ENCODE results near the gene NRGN. TPM values are rescaled to one million over a fixed set of nuclear protein-coding genes. Genes with fewer than 3 reads are reported as not detected.

The NRGN gene
- total RNA-seq, 2 experiments from 2014 or later: 15.3 to 17.0 TPM

DNA sequence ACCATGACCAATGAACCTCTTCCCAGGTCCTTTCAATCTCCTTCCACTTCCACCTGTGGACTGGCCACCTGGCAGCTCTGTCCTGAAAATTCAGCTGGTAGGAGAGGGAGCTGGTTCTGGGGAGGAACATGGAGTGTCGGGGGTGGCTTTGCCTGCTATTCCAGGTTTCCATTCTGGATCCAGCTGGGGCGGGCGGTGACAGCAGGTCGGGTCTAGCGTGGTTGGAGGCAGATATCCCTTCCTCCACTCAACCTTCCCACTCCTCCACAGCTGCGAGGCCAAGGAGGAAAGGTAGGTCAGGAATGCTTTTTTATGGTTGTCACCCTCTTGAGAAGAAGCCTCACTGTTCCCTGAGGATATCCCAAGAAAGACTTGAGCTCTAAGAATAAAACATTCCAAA, 3.3 kb downstream of the NRGN start:
- no peaks in the 10 kb centered on the region for H3K9me3 Mint-ChIP-seq
- no peak overlapping the region for H3K27ac Mint-ChIP-seq
- DNase-seq: no peak
- peaks cover 1% of the 10 kb centered on the region for H3K36me3 Mint-ChIP-seq
- ChIA-PET CTCF (interaction anchor here (1.1 to 8.3 kb wide), 2 partner anchors 19 to 113 kb away, joined by 3 to 107 read pairs; partner anchors contain the start of gene ESAM), POLR2A (no interaction called here)
- intact Hi-C loops (cut with micrococcal nuclease): no loop called here
- peaks cover 3% of the 10 kb centered on the region for H3K27me3 Mint-ChIP-seq
- peaks cover 16% of the 10 kb centered on the region for H3K4me1 Mint-ChIP-seq (ENCODE audit: low read depth)
- H3K4me3 Mint-ChIP-seq: no peak overlapping the region

DNA sequence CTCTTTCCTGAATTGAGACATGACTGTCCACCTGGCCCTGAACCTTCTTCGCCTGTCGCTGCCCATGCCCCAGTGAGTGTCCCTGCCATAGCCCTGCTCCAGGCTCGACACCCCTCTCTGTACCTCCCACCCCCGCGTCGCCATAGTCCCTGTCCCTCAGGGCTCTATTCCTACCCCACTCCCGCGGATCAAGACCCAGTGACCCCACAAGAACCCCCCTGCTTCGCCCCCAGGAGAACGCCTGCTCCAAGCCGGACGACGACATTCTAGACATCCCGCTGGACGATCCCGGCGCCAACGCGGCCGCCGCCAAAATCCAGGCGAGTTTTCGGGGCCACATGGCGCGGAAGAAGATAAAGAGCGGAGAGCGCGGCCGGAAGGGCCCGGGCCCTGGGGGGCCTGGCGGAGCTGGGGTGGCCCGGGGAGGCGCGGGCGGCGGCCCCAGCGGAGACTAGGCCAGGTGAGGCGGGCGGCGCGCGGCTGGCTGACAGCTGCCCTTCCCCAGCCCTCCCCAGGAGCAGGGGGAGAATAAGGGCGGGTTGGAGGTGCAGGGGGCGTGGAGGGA, 5.6 kb downstream of the NRGN start:
- DNase-seq: no peak
- Mint-ChIP-seq H3K4me3 (peak overlapping the region; percentile 46), H3K4me1 (ENCODE audit: low read depth) (peaks cover 11% of the 10 kb centered on the region), H3K27ac (no peak overlapping the region), H3K27me3 (peaks cover 1% of the 10 kb centered on the region), H3K36me3 (peaks cover 1% of the 10 kb centered on the region), H3K9me3 (no peaks in the 10 kb centered on the region)
- ChIA-PET POLR2A (interaction anchor here (1.9 to 2.0 kb wide), 2 partner anchors 55 to 72 kb away, joined by 9 read pairs; partner anchors contain the start of genes MSANTD2, SIAE and SPA17), CTCF (interaction anchor here (0.6 to 8.3 kb wide), 9 partner anchors 9 to 131 kb away, joined by 3 to 107 read pairs (median 5); partner anchors contain the start of genes ESAM, SIAE and SPA17)
- intact Hi-C loops (cut with micrococcal nuclease): loop anchor here (5.0 kb wide), 3 partner anchors 122 to 767 kb away; partner anchors contain the start of genes CCDC15 and ROBO3

DNA sequence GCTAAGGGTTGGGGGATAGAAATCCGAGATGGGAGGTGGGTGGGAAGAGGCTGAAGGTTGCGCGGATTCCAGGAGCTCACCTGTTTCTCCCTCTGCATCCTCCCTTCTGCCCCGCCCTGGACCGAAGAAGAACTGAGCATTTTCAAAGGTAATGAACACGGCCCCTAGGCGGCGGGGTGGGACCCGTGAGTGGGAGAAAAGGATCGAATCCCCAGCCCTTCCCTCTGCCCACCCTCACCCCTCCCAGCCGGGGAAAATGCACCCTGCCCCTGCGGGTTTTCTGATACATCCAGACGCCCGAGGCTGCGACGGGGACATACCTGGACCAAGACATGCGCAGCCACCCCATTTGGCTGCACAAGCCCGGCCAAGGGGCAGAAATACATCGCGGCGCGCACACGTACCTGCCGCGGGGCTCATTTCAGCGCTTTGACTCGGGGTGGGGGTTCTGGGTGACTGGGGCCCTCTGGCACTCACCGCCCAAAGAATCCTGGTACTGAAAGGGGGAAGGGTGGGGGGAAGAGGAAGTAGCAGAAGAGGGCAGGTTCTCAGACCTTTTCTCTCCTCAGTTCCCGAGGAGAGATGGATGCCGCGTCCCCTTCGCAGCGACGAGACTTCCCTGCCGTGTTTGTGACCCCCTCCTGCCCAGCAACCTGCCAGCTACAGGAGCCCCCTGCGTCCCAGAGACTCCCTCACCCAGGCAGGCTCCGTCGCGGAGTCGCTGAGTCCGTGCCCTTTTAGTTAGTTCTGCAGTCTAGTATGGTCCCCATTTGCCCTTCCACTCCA, 6.3 kb downstream of the NRGN start:
- peaks cover 6% of the 10 kb centered on the region for H3K4me1 Mint-ChIP-seq (ENCODE audit: low read depth)
- ChIA-PET CTCF (interaction anchor here (0.5 to 8.3 kb wide), 27 partner anchors 9 to 396 kb away, joined by 3 to 107 read pairs (median 5); partner anchors contain the start of genes ESAM, SIAE and SPA17), POLR2A (interaction anchor here (1.0 to 2.0 kb wide), 4 partner anchors 13 to 73 kb away, joined by 3 to 9 read pairs (median 6); partner anchors contain the start of genes MSANTD2, SIAE and SPA17)
- peak overlapping the region; percentile 89 for H3K27ac Mint-ChIP-seq
- peak overlapping the region; percentile 87 for H3K4me3 Mint-ChIP-seq
- intact Hi-C loops (cut with micrococcal nuclease): loop anchor here (1.0 to 5.0 kb wide), 8 partner anchors 12 to 766 kb away; partner anchors contain the start of genes CCDC15, ROBO3, SIAE and SPA17
- no peaks in the 10 kb centered on the region for H3K9me3 Mint-ChIP-seq
- peak; percentile 61 for DNase-seq
- H3K27me3 Mint-ChIP-seq: peaks cover 1% of the 10 kb centered on the region
- peaks cover 1% of the 10 kb centered on the region for H3K36me3 Mint-ChIP-seq

GRCh38 chr11:124746621-124747243, 7.0 kb downstream of the NRGN start:
- Mint-ChIP-seq H3K4me1 (ENCODE audit: low read depth) (peaks cover 6% of the 10 kb centered on the region), H3K27ac (peak overlapping the region; percentile 89), H3K4me3 (peak overlapping the region; percentile 87), H3K27me3 (no peaks in the 10 kb centered on the region), H3K9me3 (no peaks in the 10 kb centered on the region), H3K36me3 (peaks cover 1% of the 10 kb centered on the region)
- POLR2A ChIA-PET: interaction anchor here (1.0 to 2.0 kb wide), 4 partner anchors 12 to 73 kb away, joined by 3 to 9 read pairs (median 6); partner anchors contain the start of genes MSANTD2, SIAE and SPA17
- CTCF ChIA-PET: interaction anchor here (0.5 to 8.3 kb wide), 25 partner anchors 9 to 395 kb away, joined by 3 to 107 read pairs (median 5); partner anchors contain the start of genes ESAM, SIAE and SPA17
- DNase-seq: peak; percentile 85
- intact Hi-C loops (cut with micrococcal nuclease): loop anchor here (1.0 to 5.0 kb wide), 9 partner anchors 12 to 766 kb away; partner anchors contain the start of genes CCDC15, ROBO3, SIAE and SPA17

DNA sequence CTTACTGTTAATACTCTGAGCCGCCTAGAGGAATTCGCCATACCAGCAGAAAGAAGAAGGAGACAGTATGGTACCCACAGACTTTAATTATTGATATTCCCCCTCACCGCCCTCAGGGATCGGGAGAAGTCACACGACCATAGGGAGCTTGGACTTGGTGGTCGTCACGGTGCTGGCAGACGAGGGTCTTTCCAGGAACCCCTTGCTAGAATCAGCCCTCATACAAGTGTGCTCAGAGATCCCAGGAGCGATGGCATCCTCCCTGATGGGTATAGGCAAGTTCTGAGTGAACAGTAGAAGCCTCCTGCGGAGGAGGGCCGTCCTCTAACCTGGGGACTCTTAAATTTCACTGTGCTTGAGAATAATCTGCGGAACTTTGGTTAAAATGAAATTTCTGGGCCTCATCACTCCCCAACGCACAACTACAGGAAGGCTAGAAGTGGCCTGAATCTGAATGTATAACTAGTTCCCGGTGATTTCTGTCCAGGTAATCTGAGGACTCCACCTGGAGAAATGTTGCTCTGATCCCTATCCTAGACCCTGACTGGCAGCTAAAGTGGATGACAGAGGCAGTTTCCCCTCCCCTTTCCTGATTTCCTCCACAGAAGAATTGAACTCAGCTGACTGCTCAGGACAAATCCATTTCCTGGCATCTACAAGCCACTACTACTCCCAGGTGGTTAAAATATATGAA, 7.8 kb downstream of the NRGN start:
- no peak for DNase-seq
- POLR2A ChIA-PET: interaction anchor here (1.5 kb wide), 1 partner anchor 11 kb away, joined by 4 read pairs; no protein-coding TSS in a partner anchor
- no peaks in the 10 kb centered on the region for H3K27me3 Mint-ChIP-seq
- H3K36me3 Mint-ChIP-seq: peaks cover 1% of the 10 kb centered on the region
- peaks cover 6% of the 10 kb centered on the region for H3K4me1 Mint-ChIP-seq (ENCODE audit: low read depth)
- H3K4me3 Mint-ChIP-seq: peak overlapping the region; percentile 87
- intact Hi-C loops (cut with micrococcal nuclease): loop anchor here (1.0 to 5.0 kb wide), 6 partner anchors 51 to 765 kb away; partner anchors contain the start of genes CCDC15, ROBO3 and TBRG1
- H3K9me3 Mint-ChIP-seq: no peaks in the 10 kb centered on the region
- peak overlapping the region; percentile 2 for H3K27ac Mint-ChIP-seq
- CTCF ChIA-PET: interaction anchor here (1.3 to 8.3 kb wide), 16 partner anchors 8 to 115 kb away, joined by 3 to 107 read pairs (median 6); partner anchors contain the start of genes ESAM, SIAE and SPA17

DNA sequence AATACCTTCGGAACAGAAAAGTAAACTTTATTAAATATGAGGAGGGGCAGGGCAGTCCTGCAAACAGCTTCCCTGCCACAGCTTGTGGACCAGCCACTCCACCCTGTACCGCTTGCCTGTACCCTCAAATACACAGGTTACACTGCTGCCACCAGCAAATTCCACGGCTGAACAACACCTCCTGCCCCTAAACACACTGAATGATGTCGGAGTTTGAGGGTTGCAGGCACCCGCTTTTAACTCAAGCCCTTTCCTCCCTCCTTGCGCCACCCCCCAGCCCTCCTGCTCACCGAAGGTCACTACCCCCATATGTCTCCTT, 8.3 kb downstream of the NRGN start:
- Mint-ChIP-seq H3K9me3 (no peaks in the 10 kb centered on the region), H3K27ac (peak overlapping the region; percentile 2), H3K4me1 (ENCODE audit: low read depth) (peaks cover 6% of the 10 kb centered on the region), H3K27me3 (no peaks in the 10 kb centered on the region), H3K36me3 (peaks cover 1% of the 10 kb centered on the region), H3K4me3 (no peak overlapping the region)
- CTCF ChIA-PET: interaction anchor here (1.2 to 8.3 kb wide), 3 partner anchors 14 to 90 kb away, joined by 3 to 107 read pairs (median 4); partner anchors contain the start of gene ESAM
- POLR2A ChIA-PET: interaction anchor here (1.3 kb wide), 1 partner anchor 10 kb away, joined by 4 read pairs; no protein-coding TSS in a partner anchor
- intact Hi-C loops (cut with micrococcal nuclease): loop anchor here (5.0 kb wide), 3 partner anchors 119 to 764 kb away; partner anchors contain the start of genes CCDC15 and ROBO3
- DNase-seq: no peak

DNA sequence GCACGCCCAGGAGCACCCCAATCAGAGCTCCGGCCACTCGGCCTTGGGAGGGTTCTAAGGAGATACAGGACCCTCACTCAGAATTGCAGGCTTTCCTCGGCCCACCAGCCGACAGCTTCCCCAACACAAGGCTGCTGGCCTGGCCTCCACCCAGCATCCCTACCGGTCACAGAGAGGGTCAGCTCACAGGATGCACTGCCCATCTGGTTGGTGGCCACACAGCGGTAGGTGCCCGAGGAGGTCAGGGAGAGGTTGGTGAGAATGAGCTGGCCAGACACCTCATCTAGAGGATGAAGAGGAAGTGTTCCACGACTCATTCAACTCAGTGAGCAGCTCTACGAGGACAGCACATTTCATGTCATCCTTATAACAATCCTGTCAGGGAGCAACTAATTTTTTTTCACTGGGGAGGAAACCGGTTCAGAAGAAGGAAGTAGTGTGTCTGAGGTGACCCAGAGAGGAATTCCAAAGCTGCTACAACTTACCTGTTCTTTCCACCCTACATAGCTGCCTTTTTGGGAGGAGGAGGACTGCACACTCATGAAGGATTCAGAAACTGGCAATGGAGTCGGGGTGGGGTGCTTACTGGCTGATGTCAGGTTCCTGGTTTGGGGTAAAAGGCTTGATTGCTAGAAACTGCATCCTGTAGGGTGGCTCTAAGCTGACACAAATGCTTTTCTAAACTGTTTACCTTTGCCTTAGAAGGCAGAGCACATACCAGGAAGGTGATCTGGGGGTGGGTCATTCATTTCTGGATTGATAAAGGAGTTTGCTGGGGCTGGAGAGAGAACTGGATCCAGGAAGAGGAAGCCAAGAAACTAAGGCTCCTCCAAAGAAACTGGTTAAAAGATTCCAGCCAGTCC, 9.0 kb downstream of the NRGN start:
- intact Hi-C loops (cut with micrococcal nuclease): loop anchor here (5.0 kb wide), 3 partner anchors 119 to 764 kb away; partner anchors contain the start of genes CCDC15 and ROBO3
- CTCF ChIA-PET: interaction anchor here (0.7 to 8.3 kb wide), 7 partner anchors 10 to 1376 kb away, joined by 3 to 107 read pairs (median 4); partner anchors contain the start of gene ESAM
- H3K4me3 Mint-ChIP-seq: no peak overlapping the region

GRCh38 chr11:124749912-124750311, 10.2 kb downstream of the NRGN start:
- no peaks in the 10 kb centered on the region for H3K27me3 Mint-ChIP-seq
- ChIA-PET POLR2A (no interaction called here), CTCF (interaction anchor here (8.3 kb wide), 1 partner anchor 12 kb away, joined by 107 read pairs; the partner anchor contains the start of gene ESAM)
- intact Hi-C loops (cut with micrococcal nuclease): loop anchor here (5.0 kb wide), 3 partner anchors 117 to 762 kb away; partner anchors contain the start of genes CCDC15 and ROBO3
- peaks cover 1% of the 10 kb centered on the region for H3K36me3 Mint-ChIP-seq
- no peak overlapping the region for H3K27ac Mint-ChIP-seq
- no peaks in the 10 kb centered on the region for H3K9me3 Mint-ChIP-seq
- no peak for DNase-seq
- peaks cover 6% of the 10 kb centered on the region for H3K4me1 Mint-ChIP-seq (ENCODE audit: low read depth)
- H3K4me3 Mint-ChIP-seq: no peak overlapping the region

More for the DNA sequence above, 9.0 kb downstream of the NRGN start:
- H3K4me1 Mint-ChIP-seq (ENCODE audit: low read depth): peaks cover 6% of the 10 kb centered on the region
- peak overlapping the region; percentile 45 for H3K27ac Mint-ChIP-seq
- no peak for DNase-seq
- POLR2A ChIA-PET: interaction anchor here (0.6 to 1.3 kb wide), 2 partner anchors 10 to 13 kb away, joined by 3 to 4 read pairs; no protein-coding TSS in a partner anchor
- H3K36me3 Mint-ChIP-seq: peaks cover 1% of the 10 kb centered on the region
- no peaks in the 10 kb centered on the region for H3K27me3 Mint-ChIP-seq
- H3K9me3 Mint-ChIP-seq: no peaks in the 10 kb centered on the region

GRCh38 chr11:124751391-124751740, 11.6 kb downstream of the NRGN start:
- DNase-seq: no peak
- H3K36me3 Mint-ChIP-seq: no peaks in the 10 kb centered on the region
- H3K4me1 Mint-ChIP-seq (ENCODE audit: low read depth): peaks cover 2% of the 10 kb centered on the region
- H3K4me3 Mint-ChIP-seq: no peak overlapping the region
- CTCF ChIA-PET: interaction anchor here (0.6 to 4.5 kb wide), 4 partner anchors 12 to 87 kb away, joined by 3 to 29 read pairs (median 4); partner anchors contain the start of gene ESAM
- intact Hi-C loops (cut with micrococcal nuclease): no loop called here
- no peaks in the 10 kb centered on the region for H3K9me3 Mint-ChIP-seq
- peaks cover 6% of the 10 kb centered on the region for H3K27me3 Mint-ChIP-seq
- no peak overlapping the region for H3K27ac Mint-ChIP-seq
- POLR2A ChIA-PET: no interaction called here
